T-helper 2 cell (primary cell): Measurements from ENCODE around the gene YIF1A.
"Not testable (repeated sequence)": the region's sequence is repeated elsewhere in the genome, so short reads cannot be mapped to it uniquely, and the experiment has no call there.

ENCODE experiments used
- DNase-seq, 5 experiments: peaks; one replicate each; pipeline versions ENCODE4 v3.0.0 to v3.0.0-alpha.2; 2012 to 2022

The YIF1A gene

GRCh38 chr11:66310803-66311440 is 22.0 kb upstream of the YIF1A start:
- DNase-seq, result not testable (repeated sequence)

GRCh38 chr11:66310324-66310723 is 21.4 kb upstream of the YIF1A start:
- no peak for DNase-seq

- no peak for DNase-seq
These were observed 20.5 kb upstream of the YIF1A start for GRCh38 chr11:66309475-66309874.

GRCh38 chr11:66302656-66303055 is 13.7 kb upstream of the YIF1A start:
- no peak for DNase-seq

GRCh38 chr11:66299186-66299585 is 10.2 kb upstream of the YIF1A start:
- DNase-seq, result no peak

- no peak for DNase-seq
These were observed 8.7 kb upstream of the YIF1A start for GRCh38 chr11:66297610-66298009.

- no peak for DNase-seq
These were observed 6.0 kb upstream of the YIF1A start for GRCh38 chr11:66294626-66295620.

- DNase-seq, result no peak
These were observed 5.1 kb upstream of the YIF1A start for GRCh38 chr11:66293777-66294625.

- no peak for DNase-seq
These were observed 4.4 kb upstream of the YIF1A start for GRCh38 chr11:66293352-66293751.

- DNase-seq, result no peak
These were observed 3.8 kb upstream of the YIF1A start for GRCh38 chr11:66292543-66293332.

GRCh38 chr11:66291706-66292542 is 3.0 kb upstream of the YIF1A start, which contains the start of gene TMEM151A:
TSS of gene TMEM151A (plus strand) at chr11:66291894. CDS start at chr11:66292014, 120 bp downstream.
- peak in 1 of 5 experiments; percentile 43 for DNase-seq

- no peak for DNase-seq
These were observed 2.4 kb upstream of the YIF1A start for GRCh38 chr11:66291303-66291705.

- no peak for DNase-seq
These were observed 1.3 kb upstream of the YIF1A start for GRCh38 chr11:66290330-66290621.

GRCh38 chr11:66289548-66290329 is 796 bp upstream of the YIF1A start:
- peak in 4 of 5 experiments; percentile 47 to 88 (median 78) for DNase-seq

- no peak for DNase-seq
These were observed 863 bp downstream of the YIF1A start for GRCh38 chr11:66287889-66288670.

GRCh38 chr11:66287211-66287888 is 1.6 kb downstream of the YIF1A start:
- no peak for DNase-seq

- no peak for DNase-seq
These were observed 2.2 kb downstream of the YIF1A start for GRCh38 chr11:66286699-66287098.

- no peak for DNase-seq
These were observed 3.5 kb downstream of the YIF1A start for GRCh38 chr11:66285250-66285947.
